Measurements from ENCODE around the gene PXMP2.

The PXMP2 gene

DNA sequence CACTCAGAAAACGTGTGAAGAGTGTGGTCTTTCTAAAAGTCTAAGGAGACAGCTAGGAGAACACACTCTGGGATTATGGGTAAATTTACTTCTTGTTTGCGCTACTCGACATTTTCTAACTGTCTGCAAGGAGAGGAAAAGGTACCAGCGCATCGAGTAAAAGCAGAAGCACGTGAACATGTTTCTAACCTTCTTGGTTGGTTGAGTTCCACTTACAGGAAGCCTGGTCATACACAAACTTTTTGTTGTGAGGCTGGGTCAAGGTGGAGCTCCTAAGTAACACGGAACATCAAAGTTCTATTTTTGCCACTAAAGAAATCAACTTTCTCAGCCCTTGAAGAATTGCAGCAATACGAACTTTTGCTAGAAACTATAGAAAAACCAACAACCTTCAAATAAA is 54.2 kb downstream of the PXMP2 start:
- Histone ChIP-seq H3K9me3 (ENCODE audit: insufficient read depth, low read length) (no peaks in the 10 kb centered on the region), H3K36me3 (replicated peaks; ENCODE audit: low read depth, low read length) (peaks cover 72% of the 10 kb centered on the region), H3K27me3 (ENCODE audit: low read depth, low read length) (no peaks in the 10 kb centered on the region), H3K4me3 (ENCODE audit: low read length) (no peak overlapping the region), H3K9ac (ENCODE audit: low read length) (no peak overlapping the region), H3K4me1 (ENCODE audit: low read length) (no peaks in the 10 kb centered on the region), H2AFZ (ENCODE audit: low read depth, low read length) (no peak overlapping the region), H4K20me1 (ENCODE audit: insufficient read depth, low read length) (no peaks in the 10 kb centered on the region), H3K79me2 (ENCODE audit: low read length) (peaks cover 29% of the 10 kb centered on the region), H3K27ac (ENCODE audit: low read length) (no peak overlapping the region), H3K4me2 (ENCODE audit: low read length) (no peak overlapping the region)
- no peak for TF ChIP-seq EZH2phosphoT487 (IDR thresholded peaks at IDR 0.05; ENCODE audit: low read depth)
- TF ChIP-seq, protein P1, sequence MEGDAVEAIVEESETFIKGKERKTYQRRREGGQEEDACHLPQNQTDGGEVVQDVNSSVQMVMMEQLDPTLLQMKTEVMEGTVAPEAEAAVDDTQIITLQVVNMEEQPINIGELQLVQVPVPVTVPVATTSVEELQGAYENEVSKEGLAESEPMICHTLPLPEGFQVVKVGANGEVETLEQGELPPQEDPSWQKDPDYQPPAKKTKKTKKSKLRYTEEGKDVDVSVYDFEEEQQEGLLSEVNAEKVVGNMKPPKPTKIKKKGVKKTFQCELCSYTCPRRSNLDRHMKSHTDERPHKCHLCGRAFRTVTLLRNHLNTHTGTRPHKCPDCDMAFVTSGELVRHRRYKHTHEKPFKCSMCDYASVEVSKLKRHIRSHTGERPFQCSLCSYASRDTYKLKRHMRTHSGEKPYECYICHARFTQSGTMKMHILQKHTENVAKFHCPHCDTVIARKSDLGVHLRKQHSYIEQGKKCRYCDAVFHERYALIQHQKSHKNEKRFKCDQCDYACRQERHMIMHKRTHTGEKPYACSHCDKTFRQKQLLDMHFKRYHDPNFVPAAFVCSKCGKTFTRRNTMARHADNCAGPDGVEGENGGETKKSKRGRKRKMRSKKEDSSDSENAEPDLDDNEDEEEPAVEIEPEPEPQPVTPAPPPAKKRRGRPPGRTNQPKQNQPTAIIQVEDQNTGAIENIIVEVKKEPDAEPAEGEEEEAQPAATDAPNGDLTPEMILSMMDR (IDR thresholded peaks at IDR 0.05; ENCODE audit: low read depth, low read length) = no peak

DNA sequence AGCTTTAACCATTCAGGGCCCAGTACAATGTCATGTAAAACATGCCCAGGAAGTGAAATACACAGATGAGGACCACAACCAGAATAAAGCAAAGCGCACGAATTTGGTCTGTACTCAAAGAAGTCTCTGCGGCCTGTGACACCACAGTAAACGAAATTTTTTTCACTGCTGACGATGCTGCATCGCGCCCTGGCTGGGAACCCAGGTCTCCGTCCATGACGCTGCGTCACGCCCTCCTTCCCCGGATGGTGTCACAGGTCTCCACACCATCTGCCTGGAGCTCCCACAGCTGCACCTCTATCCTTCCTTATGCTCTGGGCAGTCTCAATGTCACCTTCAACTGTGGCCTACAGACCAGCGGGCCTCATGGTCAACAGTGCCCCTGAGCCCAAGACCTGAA is 56.4 kb downstream of the PXMP2 start:
- Histone ChIP-seq H3K27me3 (ENCODE audit: low read depth, low read length) (no peaks in the 10 kb centered on the region), H2AFZ (ENCODE audit: low read depth, low read length) (no peak overlapping the region), H3K79me2 (ENCODE audit: low read length) (peaks cover 29% of the 10 kb centered on the region), H3K27ac (ENCODE audit: low read length) (no peak overlapping the region), H3K9ac (ENCODE audit: low read length) (no peak overlapping the region), H3K9me3 (ENCODE audit: insufficient read depth, low read length) (no peaks in the 10 kb centered on the region), H3K4me3 (ENCODE audit: low read length) (no peak overlapping the region), H4K20me1 (ENCODE audit: insufficient read depth, low read length) (no peaks in the 10 kb centered on the region), H3K4me2 (ENCODE audit: low read length) (no peak overlapping the region), H3K36me3 (replicated peaks; ENCODE audit: low read depth, low read length) (peaks cover 73% of the 10 kb centered on the region), H3K4me1 (ENCODE audit: low read length) (no peaks in the 10 kb centered on the region)
- TF ChIP-seq EZH2phosphoT487 (IDR thresholded peaks at IDR 0.05; ENCODE audit: low read depth) = no peak
- TF ChIP-seq, protein P1 (IDR thresholded peaks at IDR 0.05; ENCODE audit: low read depth, low read length) = no peak

DNA sequence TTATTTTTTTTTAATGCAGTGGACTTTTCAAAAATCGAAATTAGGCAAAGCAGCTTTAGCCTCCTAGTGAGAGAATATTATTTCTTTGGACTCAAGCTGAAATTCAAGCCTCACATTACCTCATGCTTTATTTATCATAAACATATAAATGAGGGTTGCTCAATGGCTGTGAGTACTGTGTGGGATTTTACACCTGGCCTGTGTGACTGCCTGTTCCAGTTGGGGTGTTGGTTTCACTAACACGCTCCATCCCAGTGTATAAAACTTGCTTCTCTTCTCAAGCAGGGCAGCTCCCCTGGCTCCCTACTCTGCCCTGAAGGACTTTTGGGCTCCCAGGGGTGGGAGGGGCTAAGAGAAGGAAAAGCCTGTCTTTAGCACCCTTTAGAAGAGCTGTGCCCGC is 59.2 kb downstream of the PXMP2 start:
- Histone ChIP-seq H3K27me3 (ENCODE audit: low read depth, low read length) (no peaks in the 10 kb centered on the region), H4K20me1 (ENCODE audit: insufficient read depth, low read length) (no peaks in the 10 kb centered on the region), H3K9me3 (ENCODE audit: insufficient read depth, low read length) (no peaks in the 10 kb centered on the region), H3K4me3 (ENCODE audit: low read length) (no peak overlapping the region), H3K79me2 (ENCODE audit: low read length) (peaks cover 29% of the 10 kb centered on the region), H2AFZ (ENCODE audit: low read depth, low read length) (no peak overlapping the region), H3K27ac (ENCODE audit: low read length) (no peak overlapping the region), H3K4me1 (ENCODE audit: low read length) (no peaks in the 10 kb centered on the region), H3K4me2 (ENCODE audit: low read length) (no peak overlapping the region), H3K9ac (ENCODE audit: low read length) (no peak overlapping the region), H3K36me3 (replicated peaks; ENCODE audit: low read depth, low read length) (peaks cover 53% of the 10 kb centered on the region)
- TF ChIP-seq EZH2phosphoT487 (IDR thresholded peaks at IDR 0.05; ENCODE audit: low read depth) = no peak
- TF ChIP-seq, protein P1 (IDR thresholded peaks at IDR 0.05; ENCODE audit: low read depth, low read length) = no peak

DNA sequence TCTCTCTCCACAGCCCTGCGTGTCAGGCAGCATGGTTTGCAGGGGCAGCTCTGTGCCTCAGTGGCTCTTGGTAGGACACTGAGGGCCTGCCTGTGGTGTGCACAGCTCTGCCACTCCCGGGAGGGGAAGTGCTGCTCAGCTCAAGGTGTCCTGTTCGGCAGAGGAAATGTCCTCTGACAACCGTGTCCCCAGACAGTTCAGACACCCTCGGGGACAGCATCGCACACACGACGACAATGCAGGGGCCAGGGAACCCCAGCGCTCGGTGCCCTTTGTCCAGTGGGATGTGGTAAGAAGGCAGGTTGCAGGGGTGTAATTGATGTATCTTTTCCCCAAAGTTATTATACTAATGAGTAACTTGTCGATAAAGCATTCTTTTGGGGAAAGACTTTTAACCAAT is 60.0 kb downstream of the PXMP2 start:
- H4K20me1 ChIP-seq (ENCODE audit: insufficient read depth, low read length) = no peaks in the 10 kb centered on the region
- no peak overlapping the region for H3K4me3 ChIP-seq (ENCODE audit: low read length)
- no peak overlapping the region for H3K27ac ChIP-seq (ENCODE audit: low read length)
- no peak overlapping the region for H3K9ac ChIP-seq (ENCODE audit: low read length)
- H3K36me3 ChIP-seq (replicated peaks; ENCODE audit: low read depth, low read length) = peaks cover 46% of the 10 kb centered on the region
- H3K4me2 ChIP-seq (ENCODE audit: low read length) = no peak overlapping the region
- peaks cover 26% of the 10 kb centered on the region for H3K79me2 ChIP-seq (ENCODE audit: low read length)
- no peaks in the 10 kb centered on the region for H3K9me3 ChIP-seq (ENCODE audit: insufficient read depth, low read length)
- H3K4me1 ChIP-seq (ENCODE audit: low read length) = no peaks in the 10 kb centered on the region
- TF ChIP-seq EZH2phosphoT487 (IDR thresholded peaks at IDR 0.05; ENCODE audit: low read depth) = no peak
- TF ChIP-seq, protein P1 (IDR thresholded peaks at IDR 0.05; ENCODE audit: low read depth, low read length) = no peak
- no peak overlapping the region for H2AFZ ChIP-seq (ENCODE audit: low read depth, low read length)
- no peaks in the 10 kb centered on the region for H3K27me3 ChIP-seq (ENCODE audit: low read depth, low read length)
